ENCODE measurements around the gene STUM.
"Not testable (repeated sequence)": the region's sequence is repeated elsewhere in the genome, so short reads cannot be mapped to it uniquely, and the experiment has no call there.

STUM gene

GRCh38 chr1:226548256-226549093 lies at the start of gene STUM:
STUM (plus strand) TSS chr1:226548764; CDS start chr1:226548905, 141 bp downstream.
- DNase-seq, result no peak

GRCh38 chr1:226499699-226500098 lies 48.9 kb upstream of the STUM start:
- not testable (repeated sequence) for DNase-seq

GRCh38 chr1:226506021-226506420 lies 42.5 kb upstream of the STUM start:
- no peak for DNase-seq

- no peak for DNase-seq
Measured at GRCh38 chr1:226506921-226507320, 41.6 kb upstream of the STUM start.

- no peak for DNase-seq
Measured at GRCh38 chr1:226510453-226510852, 38.1 kb upstream of the STUM start.

- DNase-seq, result no peak
Measured at GRCh38 chr1:226511296-226511695, 37.3 kb upstream of the STUM start.

GRCh38 chr1:226512076-226512728 lies 36.4 kb upstream of the STUM start:
- DNase-seq, result no peak

- no peak for DNase-seq
Measured at GRCh38 chr1:226518375-226518774, 30.2 kb upstream of the STUM start.

- no peak for DNase-seq
Measured at GRCh38 chr1:226519135-226519534, 29.4 kb upstream of the STUM start.

- DNase-seq, result no peak
Measured at GRCh38 chr1:226519716-226520598, 28.6 kb upstream of the STUM start.

- no peak for DNase-seq
Measured at GRCh38 chr1:226520640-226521355, 27.8 kb upstream of the STUM start.

- no peak for DNase-seq
Measured at GRCh38 chr1:226523646-226524406, 24.7 kb upstream of the STUM start.

GRCh38 chr1:226524547-226524946 lies 24.0 kb upstream of the STUM start:
- no peak for DNase-seq

GRCh38 chr1:226525750-226526149 lies 22.8 kb upstream of the STUM start:
- no peak for DNase-seq

- no peak for DNase-seq
Measured at GRCh38 chr1:226526801-226527595, 21.6 kb upstream of the STUM start.

- DNase-seq, result no peak
Measured at GRCh38 chr1:226529891-226530290, 18.7 kb upstream of the STUM start.

- no peak for DNase-seq
Measured at GRCh38 chr1:226530591-226530990, 18.0 kb upstream of the STUM start.

GRCh38 chr1:226531360-226532093 lies 17.0 kb upstream of the STUM start:
- DNase-seq, result no peak

GRCh38 chr1:226532553-226532952 lies 16.0 kb upstream of the STUM start:
- DNase-seq, result no peak

- DNase-seq, result no peak
Measured at GRCh38 chr1:226533220-226533619, 15.3 kb upstream of the STUM start.
